ENCODE measurements around the gene CR1.
"Not testable (repeated sequence)": the region's sequence is repeated elsewhere in the genome, so short reads cannot be mapped to it uniquely, and the experiment has no call there.

- not testable (repeated sequence) for TF ChIP-seq POLR2AphosphoS5 (IDR thresholded peaks at IDR 0.05; ENCODE audit: borderline replicate concordance, low read depth, low read length); FOXP2 (optimal IDR thresholded peaks at IDR 0.05; ENCODE audit: control extremely low read depth, extremely low read length, insufficient read depth)
Measured at GRCh38 chr1:207625504-207626071, 129.6 kb downstream of the CR1 start.

Measured in SK-N-MC (cell line).